ENCODE results near the gene CDK16. TPM values are rescaled to one million over a fixed set of nuclear protein-coding genes. Genes with fewer than 3 reads are reported as not detected.

Gene CDK16
- total and polyA plus RNA-seq, 5 donors, result 104 to 164 (median 116) TPM

DNA sequence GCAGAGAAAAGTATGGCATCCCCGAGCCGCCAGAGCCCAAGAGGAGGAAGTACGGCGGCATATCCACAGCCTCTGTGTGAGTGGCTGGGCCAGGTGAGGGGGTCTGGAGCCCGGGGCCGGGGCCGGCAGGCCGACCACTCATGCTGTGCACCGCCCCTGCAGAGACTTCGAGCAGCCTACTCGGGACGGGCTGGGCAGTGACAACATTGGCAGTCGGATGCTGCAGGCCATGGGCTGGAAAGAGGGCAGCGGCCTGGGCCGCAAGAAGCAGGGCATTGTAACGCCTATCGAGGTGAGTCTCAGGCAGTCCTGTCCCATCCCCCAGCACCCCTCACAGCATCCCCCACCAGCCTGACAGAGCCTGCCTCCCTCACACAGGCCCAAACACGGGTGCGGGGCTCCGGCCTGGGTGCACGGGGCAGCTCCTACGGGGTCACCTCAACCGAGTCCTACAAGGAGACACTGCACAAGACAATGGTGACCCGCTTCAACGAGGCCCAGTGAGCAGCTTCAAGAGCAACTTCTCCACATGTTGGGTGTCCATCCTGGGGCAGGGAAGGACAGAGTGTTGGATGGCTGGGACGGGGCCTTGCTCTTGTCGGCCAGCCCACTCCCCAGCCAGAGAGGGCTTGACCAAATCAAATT is 32.3 kb upstream of the CDK16 start:
- WGBS, result 86% methylated on average over 27 of the region's 27 CpGs
- Histone ChIP-seq H3K9me3 (ENCODE audit: control insufficient read depth, low read length) (no peaks in the 10 kb centered on the region), H3K27me3 (ENCODE audit: control insufficient read depth, insufficient read depth) (no peaks in the 10 kb centered on the region), H3K4me3 (ENCODE audit: low read length) (no peak overlapping the region), H3K4me1 (ENCODE audit: control insufficient read depth, insufficient read depth, low read length) (peaks cover 2% of the 10 kb centered on the region), H3K27ac (ENCODE audit: low read length) (no peak overlapping the region)
- intact Hi-C loops (cut with DNase I), result no loop called here
- no peak for ATAC-seq
- DNase-seq, result peak in 1 of 3 donors; percentile 46

DNA sequence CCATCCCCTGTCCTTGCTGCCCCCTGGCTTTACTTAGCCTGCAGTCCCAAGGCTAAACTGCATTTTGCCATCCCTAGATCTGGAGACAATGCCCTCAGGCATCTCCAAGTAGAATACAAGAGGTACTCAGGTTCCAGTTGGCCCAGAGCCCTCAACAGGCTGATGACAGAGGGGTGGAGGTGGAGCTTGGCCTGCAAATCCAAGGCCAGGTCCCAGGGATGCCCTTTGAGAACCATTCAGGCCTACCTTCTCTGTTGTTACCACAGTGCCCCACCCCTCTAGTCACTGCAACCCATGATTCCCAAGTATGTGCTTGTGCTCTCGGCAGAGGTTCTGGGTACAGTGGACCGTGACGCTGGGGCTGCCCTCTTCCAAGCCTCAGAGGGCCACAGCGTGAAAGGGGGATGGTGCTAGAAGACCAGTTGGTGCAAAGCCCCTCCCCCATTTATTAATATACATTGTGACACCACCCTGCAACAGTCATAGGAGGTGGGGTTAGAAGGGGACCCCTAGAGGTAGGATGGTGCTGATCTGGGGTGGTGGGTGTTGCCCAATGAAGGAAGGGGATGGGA is 31.3 kb upstream of the CDK16 start:
- Histone ChIP-seq H3K9me3 (ENCODE audit: control insufficient read depth, low read length) (no peaks in the 10 kb centered on the region), H3K27me3 (ENCODE audit: control insufficient read depth, insufficient read depth) (no peaks in the 10 kb centered on the region), H3K4me3 (ENCODE audit: low read length) (no peak overlapping the region), H3K27ac (ENCODE audit: low read length) (no peak overlapping the region), H3K4me1 (ENCODE audit: control insufficient read depth, insufficient read depth, low read length) (peaks cover 6% of the 10 kb centered on the region)
- 70% methylated on average over 4 of the region's 4 CpGs for WGBS
- ATAC-seq (no peak), DNase-seq (peak in 1 of 3 donors; percentile 24)
- intact Hi-C loops (cut with DNase I), result no loop called here

DNA sequence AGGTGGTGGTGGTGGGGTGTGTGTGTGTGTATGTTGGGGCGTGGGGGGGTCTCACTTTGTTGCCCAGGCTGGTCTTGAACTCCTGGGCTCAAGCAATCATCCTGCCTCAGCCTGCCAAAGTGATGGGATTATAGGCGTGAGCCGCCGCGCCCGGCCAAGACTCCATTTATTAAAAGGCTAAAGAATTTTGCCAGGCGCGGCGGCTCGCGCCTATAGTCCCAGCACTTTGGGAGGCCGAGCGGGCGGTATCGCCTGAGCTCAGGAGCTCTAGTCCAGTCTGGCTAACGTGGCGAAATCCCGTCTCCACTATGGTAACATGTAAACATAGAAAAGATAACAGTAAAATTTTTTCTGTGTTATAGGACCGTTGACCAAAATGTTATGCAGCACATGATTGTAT is 28.6 kb upstream of the CDK16 start:
- ATAC-seq (no peak), DNase-seq (peak in 1 of 3 donors; percentile 54)
- intact Hi-C loops (cut with DNase I), result loop anchor here in 3 of 4 donors (5.0 kb wide), 2 partner anchors 192 to 332 kb away; no protein-coding TSS in a partner anchor
- Histone ChIP-seq H3K4me1 (ENCODE audit: control insufficient read depth, insufficient read depth, low read length) (peaks cover 6% of the 10 kb centered on the region), H3K9me3 (ENCODE audit: control insufficient read depth, low read length) (no peaks in the 10 kb centered on the region), H3K4me3 (ENCODE audit: low read length) (no peak overlapping the region), H3K27ac (ENCODE audit: low read length) (no peak overlapping the region), H3K27me3 (ENCODE audit: control insufficient read depth, insufficient read depth) (no peaks in the 10 kb centered on the region)
- 72% methylated on average over 19 of the region's 19 CpGs for WGBS

DNA sequence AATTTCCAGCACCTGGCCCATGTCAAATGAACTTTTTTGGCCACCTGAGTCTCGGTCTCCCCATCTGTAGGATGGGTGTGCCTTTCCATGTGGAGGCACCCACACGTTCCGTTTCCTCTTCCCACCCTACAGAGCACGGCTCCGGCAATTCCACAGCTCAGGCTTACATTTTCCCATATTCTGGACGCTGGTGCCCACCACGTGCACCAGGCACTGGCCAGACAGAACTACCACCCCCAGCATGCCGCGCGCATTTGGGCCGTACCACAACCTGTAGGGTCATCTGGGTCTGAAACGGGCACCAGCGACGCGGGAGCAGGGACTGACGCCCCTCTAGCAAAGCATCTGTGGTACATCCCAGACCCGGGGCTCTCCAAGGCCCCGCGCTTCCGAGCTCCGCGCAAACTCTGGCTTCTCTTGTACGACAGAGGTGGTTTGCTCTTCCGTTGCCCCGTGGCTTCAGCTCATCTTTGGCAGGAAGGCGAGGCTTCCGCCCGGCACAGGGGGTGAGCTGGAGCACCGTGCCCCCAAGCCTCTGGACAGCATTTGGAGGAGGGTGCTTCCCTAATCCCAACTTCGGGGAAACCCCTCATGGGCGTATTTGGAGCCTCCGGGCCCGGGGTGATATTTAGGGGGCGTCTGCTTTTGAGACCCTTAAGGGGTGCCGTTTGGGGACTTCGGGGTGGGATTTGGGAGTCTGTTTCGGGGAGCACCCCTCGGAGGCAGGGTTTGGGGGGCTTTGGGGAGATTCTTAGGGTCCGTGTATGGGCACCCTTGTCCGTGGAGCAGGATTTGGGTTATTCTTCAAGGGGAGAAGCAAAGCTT is 27.8 kb upstream of the CDK16 start:
- peak; percentile 88 to 94 (median 93) for DNase-seq
- H3K9me3 ChIP-seq (ENCODE audit: control insufficient read depth, low read length), result no peaks in the 10 kb centered on the region
- H3K4me3 ChIP-seq (ENCODE audit: low read length), result peak overlapping the region; percentile 93
- intact Hi-C loops (cut with DNase I), result loop anchor here in 3 of 4 donors (5.0 kb wide), 2 partner anchors 192 to 332 kb away; no protein-coding TSS in a partner anchor
- peaks cover 6% of the 10 kb centered on the region for H3K4me1 ChIP-seq (ENCODE audit: control insufficient read depth, insufficient read depth, low read length)
- H3K27ac ChIP-seq (ENCODE audit: low read length), result peak overlapping the region; percentile 48
- 2% methylated on average over 40 of the region's 40 CpGs for WGBS
- H3K27me3 ChIP-seq (ENCODE audit: control insufficient read depth, insufficient read depth), result no peaks in the 10 kb centered on the region
- peak; percentile 84 to 92 for ATAC-seq

DNA sequence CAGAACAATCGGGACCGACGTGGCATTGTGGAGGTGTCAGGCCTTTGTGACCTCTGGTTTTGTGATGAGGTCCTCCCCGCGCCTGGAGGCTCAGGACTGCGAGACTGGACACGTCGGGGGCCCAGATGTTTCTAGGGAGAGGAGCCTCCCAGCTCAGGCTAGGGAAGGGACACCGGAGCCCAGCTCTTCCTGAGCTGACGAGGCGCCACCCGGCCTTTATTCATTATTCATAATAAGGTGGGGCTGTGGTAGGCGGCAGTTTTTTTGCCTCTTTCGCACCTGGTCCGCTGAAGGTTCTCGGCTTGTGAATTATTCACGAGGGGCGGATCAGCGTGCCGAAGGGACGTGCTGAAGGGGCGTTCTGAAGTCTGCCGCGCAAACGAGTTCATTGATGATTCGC is 27.1 kb upstream of the CDK16 start:
- no peak overlapping the region for H3K27ac ChIP-seq (ENCODE audit: low read length)
- DNase-seq, result peak in 1 of 3 donors; percentile 53

DNA sequence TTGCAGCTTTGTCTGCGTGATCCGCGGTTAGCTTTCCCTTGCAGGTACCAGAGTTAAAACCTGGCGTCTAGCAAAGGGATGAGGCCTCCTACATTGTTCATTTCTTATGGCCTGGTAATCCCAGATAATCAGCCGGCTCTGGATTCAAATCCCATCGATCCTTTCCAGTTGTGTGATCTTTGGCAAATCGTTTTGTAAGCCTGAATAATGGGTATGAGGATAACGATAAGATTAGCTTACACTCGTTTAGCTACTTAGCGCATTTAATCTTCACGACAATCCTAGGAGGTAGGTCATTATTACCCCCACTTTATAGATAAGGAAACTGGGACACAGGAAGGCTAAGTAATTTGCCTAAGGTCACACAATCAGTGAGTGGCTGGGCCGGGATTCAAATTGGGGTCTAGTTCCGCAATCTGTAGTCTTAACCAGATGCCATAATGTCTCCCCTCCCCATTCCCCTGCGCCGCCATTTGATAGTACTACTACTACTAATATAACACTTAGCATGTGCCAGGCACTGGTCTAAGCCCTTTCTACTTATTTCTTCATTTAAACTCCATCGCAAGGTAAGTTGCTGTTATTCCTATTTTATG is 26.6 kb upstream of the CDK16 start:
- H3K27ac ChIP-seq (ENCODE audit: low read length), result no peak overlapping the region
- intact Hi-C loops (cut with DNase I), result loop anchor here in 3 of 4 donors (5.0 kb wide), 2 partner anchors 190 to 330 kb away; no protein-coding TSS in a partner anchor
- ATAC-seq (no peak), DNase-seq (no peak)
- no peaks in the 10 kb centered on the region for H3K27me3 ChIP-seq (ENCODE audit: control insufficient read depth, insufficient read depth)
- H3K4me1 ChIP-seq (ENCODE audit: control insufficient read depth, insufficient read depth, low read length), result peaks cover 11% of the 10 kb centered on the region
- 69% methylated on average over 16 of the region's 16 CpGs for WGBS
- no peaks in the 10 kb centered on the region for H3K9me3 ChIP-seq (ENCODE audit: control insufficient read depth, low read length)
- peak overlapping the region; percentile 93 for H3K4me3 ChIP-seq (ENCODE audit: low read length)

More for the DNA sequence above, 27.1 kb upstream of the CDK16 start:
- intact Hi-C loops (cut with DNase I), result loop anchor here in 3 of 4 donors (5.0 kb wide), 2 partner anchors 191 to 331 kb away; no protein-coding TSS in a partner anchor
- no peak for ATAC-seq
- no peaks in the 10 kb centered on the region for H3K27me3 ChIP-seq (ENCODE audit: control insufficient read depth, insufficient read depth)
- no peaks in the 10 kb centered on the region for H3K9me3 ChIP-seq (ENCODE audit: control insufficient read depth, low read length)
- WGBS, result 10% methylated on average over 26 of the region's 26 CpGs
- H3K4me3 ChIP-seq (ENCODE audit: low read length), result peak overlapping the region; percentile 93
- peaks cover 9% of the 10 kb centered on the region for H3K4me1 ChIP-seq (ENCODE audit: control insufficient read depth, insufficient read depth, low read length)

DNA sequence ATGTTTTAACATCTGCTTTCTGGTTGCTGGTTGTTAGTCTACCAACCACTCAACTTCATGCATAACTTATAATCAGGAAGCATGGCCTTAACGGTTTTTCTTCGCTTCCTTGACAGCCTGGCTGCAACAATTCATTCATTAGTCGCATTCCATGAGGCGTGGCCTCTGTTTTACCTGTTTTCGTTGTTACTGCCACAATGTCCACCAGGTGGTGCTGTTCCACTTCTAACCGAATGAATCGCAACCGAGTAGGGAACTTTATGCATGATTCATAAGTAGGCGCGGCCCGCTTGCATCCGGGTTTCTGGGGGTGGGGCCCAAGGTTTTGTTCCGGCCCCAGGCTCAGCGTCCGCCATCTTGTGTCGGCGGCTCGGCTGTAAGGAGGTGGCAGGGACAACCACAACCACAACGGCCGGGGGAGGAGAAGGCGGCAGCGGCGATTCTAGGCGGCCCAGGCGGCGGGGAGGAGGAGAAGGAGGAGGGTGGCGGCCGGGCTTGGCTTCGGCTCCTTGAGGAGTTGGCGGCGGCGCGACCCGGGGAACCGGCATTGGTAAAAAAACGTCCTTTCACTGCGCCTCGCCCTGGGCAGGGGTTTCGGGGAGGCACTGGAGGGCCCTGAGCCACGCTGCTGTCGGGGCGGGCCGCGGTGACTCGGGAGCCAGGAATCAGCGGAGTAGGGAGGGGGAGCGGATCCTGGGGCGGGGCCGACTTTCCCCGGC is 24.8 kb upstream of the CDK16 start, which contains the start of gene UBA1:
UBA1 (plus strand) TSS at position 355 of the 719 bp plus-strand sequence. CDS start 4,974 bp downstream, outside the sequence.
- Histone ChIP-seq H3K27me3 (ENCODE audit: control insufficient read depth, insufficient read depth) (no peaks in the 10 kb centered on the region), H3K9me3 (ENCODE audit: control insufficient read depth, low read length) (no peaks in the 10 kb centered on the region), H3K27ac (ENCODE audit: low read length) (peak within 1 kb of the TSS; percentile 100), H3K4me3 (ENCODE audit: low read length) (peak within 1 kb of the TSS; percentile 82), H3K4me1 (ENCODE audit: control insufficient read depth, insufficient read depth, low read length) (peaks cover 11% of the 10 kb centered on the region)
- under 1% methylated on average over 50 of the region's 50 CpGs for WGBS
- DNase-seq (peak; percentile 96 to 98 (median 97)), ATAC-seq (peak; percentile 93 to 94)
- intact Hi-C loops (cut with DNase I), result loop anchor here in 3 of 4 donors (5.0 kb wide), 2 partner anchors 189 to 329 kb away; no protein-coding TSS in a partner anchor

DNA sequence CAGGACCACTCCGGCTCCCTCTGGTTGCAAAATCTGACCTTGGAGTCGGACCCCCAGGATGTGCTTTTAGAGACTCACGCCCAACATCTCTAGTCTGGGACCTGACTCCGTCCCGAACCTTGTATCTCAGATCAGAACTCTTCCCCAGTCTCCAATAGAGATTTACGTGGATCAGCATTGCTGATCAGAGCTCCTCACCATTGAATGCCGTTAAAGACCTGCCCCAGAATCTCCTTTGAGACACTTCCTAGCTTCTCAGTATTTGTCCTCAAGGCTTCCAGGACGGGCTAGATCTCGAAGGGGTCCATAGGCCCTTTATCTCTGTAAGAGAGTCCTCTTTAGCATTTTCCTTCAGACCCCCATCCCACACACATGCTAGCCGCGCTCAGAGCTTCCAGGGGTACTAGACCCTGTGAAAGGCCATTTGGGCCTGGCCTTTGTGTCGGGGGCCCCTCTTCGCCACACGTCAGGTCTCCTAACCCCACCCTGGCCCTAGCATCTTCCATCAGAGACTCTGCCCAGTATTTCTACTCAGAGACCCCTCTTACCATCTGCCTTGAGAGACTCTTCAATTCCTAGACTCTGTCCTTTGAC is 24.2 kb upstream of the CDK16 start:
- peak in 1 of 3 donors; percentile 34 for DNase-seq

DNA sequence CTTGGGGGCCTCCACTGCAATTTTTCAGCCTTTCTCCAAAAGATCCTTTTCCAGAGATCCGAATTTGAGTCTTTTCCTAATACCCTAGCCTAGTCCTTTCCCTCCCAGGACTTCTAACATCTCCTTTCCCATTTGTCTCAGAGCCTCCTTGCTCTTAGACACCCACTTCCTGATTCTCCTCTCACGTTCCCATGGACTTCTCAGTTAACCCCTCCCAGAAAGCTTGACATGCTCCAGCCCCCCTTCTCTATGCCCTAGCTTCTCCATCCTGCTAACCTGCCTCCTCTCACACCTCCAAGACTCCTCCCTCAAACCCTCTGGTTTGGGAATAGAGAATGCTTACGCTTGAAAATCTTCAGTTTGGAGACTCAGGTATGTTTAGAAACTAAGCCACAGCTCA is 22.4 kb upstream of the CDK16 start:
- intact Hi-C loops (cut with DNase I), result no loop called here
- Histone ChIP-seq H3K27me3 (ENCODE audit: control insufficient read depth, insufficient read depth) (no peaks in the 10 kb centered on the region), H3K4me3 (ENCODE audit: low read length) (peak overlapping the region; percentile 11), H3K4me1 (ENCODE audit: control insufficient read depth, insufficient read depth, low read length) (peaks cover 9% of the 10 kb centered on the region), H3K27ac (ENCODE audit: low read length) (no peak overlapping the region), H3K9me3 (ENCODE audit: control insufficient read depth, low read length) (no peaks in the 10 kb centered on the region)
- WGBS, result 43% methylated on average over 3 of the region's 3 CpGs
- no peak for ATAC-seq
- DNase-seq, result no peak

More for the DNA sequence above, 24.2 kb upstream of the CDK16 start:
- no peaks in the 10 kb centered on the region for H3K9me3 ChIP-seq (ENCODE audit: control insufficient read depth, low read length)
- peak overlapping the region; percentile 82 for H3K4me3 ChIP-seq (ENCODE audit: low read length)
- intact Hi-C loops (cut with DNase I), result loop anchor here in 3 of 4 donors (5.0 kb wide), 2 partner anchors 188 to 328 kb away; no protein-coding TSS in a partner anchor
- H3K4me1 ChIP-seq (ENCODE audit: control insufficient read depth, insufficient read depth, low read length), result peaks cover 11% of the 10 kb centered on the region
- no peaks in the 10 kb centered on the region for H3K27me3 ChIP-seq (ENCODE audit: control insufficient read depth, insufficient read depth)
- no peak for ATAC-seq
- WGBS, result 5% methylated on average over 14 of the region's 14 CpGs
- H3K27ac ChIP-seq (ENCODE audit: low read length), result peak overlapping the region; percentile 100

All from right cardiac atrium (tissue), 5 donors.